GM18499 (cell line): Measurements from ENCODE around the gene CCDC74A.
"Not testable (repeated sequence)": the region's sequence is repeated elsewhere in the genome, so short reads cannot be mapped to it uniquely, and the experiment has no call there.

Experiments used
- ATAC-seq: cut with Tn5 transposase; IDR thresholded peaks from one replicate; pipeline ENCODE4 v1.9.1; 2021; ENCODE audit warnings: moderate number of reproducible peaks; ENCODE audit not compliant: insufficient read depth, unreplicated experiment

The CCDC74A gene

GRCh38 chr2:131544813-131545165 lies 17.1 kb downstream of the CCDC74A start:
- ATAC-seq, result not testable (repeated sequence)

- no peak for ATAC-seq
Measured at GRCh38 chr2:131552871-131553270, 25.2 kb downstream of the CCDC74A start.

- no peak for ATAC-seq
Measured at GRCh38 chr2:131556998-131557397, 29.3 kb downstream of the CCDC74A start.

- ATAC-seq, result no peak
Measured at GRCh38 chr2:131557558-131558321, 30.1 kb downstream of the CCDC74A start.

- no peak for ATAC-seq
Measured at GRCh38 chr2:131566371-131566770, 38.7 kb downstream of the CCDC74A start.

GRCh38 chr2:131567891-131568290 lies 40.2 kb downstream of the CCDC74A start:
- no peak for ATAC-seq

GRCh38 chr2:131568401-131568800 lies 40.7 kb downstream of the CCDC74A start:
- ATAC-seq, result not testable (repeated sequence)

GRCh38 chr2:131572175-131572574 lies 44.5 kb downstream of the CCDC74A start:
- ATAC-seq, result no peak

GRCh38 chr2:131577812-131578211 lies 50.1 kb downstream of the CCDC74A start:
- ATAC-seq, result no peak

GRCh38 chr2:131580187-131580586 lies 52.5 kb downstream of the CCDC74A start:
- no peak for ATAC-seq
